Activated naive CD4-positive, alpha-beta T cell treated with anti-CD3 and anti-CD28 coated beads, Interleukin-2, amount 50 U/mL, for 72 hours (primary cell): ENCODE results near the gene EGFL7. TPM values are rescaled to one million over a fixed set of nuclear protein-coding genes. Genes with fewer than 3 reads are reported as not detected.

ENCODE experiments used
- ATAC-seq, 2 donors: fragments of 150-1000 bp; cut with Tn5 transposase; 2 replicates each; pipeline ENCODE4 v1.10.0; 2021; ENCODE audit warnings: mild to moderate bottlenecking in 2 of 2, moderate library complexity in 2 of 2
- DNase-seq, 2 donors: peaks; one replicate each; pipeline ENCODE4 v3.0.0; 2021 to 2022; ENCODE audit warnings: low spot score in 2 of 2
- H3K27ac Mint-ChIP-seq, 2 donors: one replicate each; pipeline ENCODE4 v1.8.0; 2022; ENCODE audit warnings: mild to moderate bottlenecking in 2 of 2, mixed read lengths in 2 of 2
- H3K36me3 Mint-ChIP-seq, 2 donors: one replicate each; pipeline ENCODE4 v1.8.0; 2022; ENCODE audit warnings: mixed read lengths in 2 of 2
- H3K9me3 Mint-ChIP-seq, 2 donors: one replicate each; pipeline ENCODE4 v1.8.0; 2022; ENCODE audit warnings: mixed read lengths in 2 of 2
- total RNA-seq, 2 donors: library from RNA; stranded (reverse); gene quantifications; one replicate each; pipeline ENCODE4 v1.2.3, GENCODE V29; 2022

EGFL7 gene
- 1 to 10 TPM in 1 of 2 donors, under 1 TPM in 1; 0.61 to 1.6 TPM for total RNA-seq

GRCh38 chr9:136662656-136663581 is at the start of gene EGFL7:
TSS of gene EGFL7 (plus strand) at chr9:136662916. CDS start at chr9:136668283, 5,367 bp downstream.
- no peaks in the 10 kb centered on the region for H3K9me3 Mint-ChIP-seq
- peaks cover 0 to 2% of the 10 kb centered on the region in 2 donors for H3K36me3 Mint-ChIP-seq
- H3K27ac Mint-ChIP-seq: no peak within 1 kb of the TSS
- ATAC-seq: no peak
- no peak for DNase-seq

GRCh38 chr9:136613824-136614371 is 48.8 kb upstream of the EGFL7 start:
- ATAC-seq (no peak), DNase-seq (no peak)
- Mint-ChIP-seq H3K9me3 (no peaks in the 10 kb centered on the region), H3K36me3 (no peaks in the 10 kb centered on the region), H3K27ac (no peak overlapping the region)

GRCh38 chr9:136614372-136614922 is 48.3 kb upstream of the EGFL7 start:
- no peak for DNase-seq
- Mint-ChIP-seq H3K36me3 (no peaks in the 10 kb centered on the region), H3K27ac (no peak overlapping the region), H3K9me3 (no peaks in the 10 kb centered on the region)
- ATAC-seq: no peak

- Mint-ChIP-seq H3K27ac (peak overlapping the region in 1 of 2 donors; percentile 60), H3K9me3 (no peaks in the 10 kb centered on the region), H3K36me3 (no peaks in the 10 kb centered on the region)
- no peak for ATAC-seq
- DNase-seq: no peak
Measured at GRCh38 chr9:136614967-136615623, 47.6 kb upstream of the EGFL7 start.

GRCh38 chr9:136615631-136616306 is 46.9 kb upstream of the EGFL7 start:
- Mint-ChIP-seq H3K9me3 (no peaks in the 10 kb centered on the region), H3K36me3 (no peaks in the 10 kb centered on the region), H3K27ac (peak overlapping the region in 1 of 2 donors; percentile 60)
- ATAC-seq: peak in 1 of 2 donors; percentile 90
- DNase-seq: no peak

GRCh38 chr9:136616307-136616635 is 46.4 kb upstream of the EGFL7 start:
- Mint-ChIP-seq H3K27ac (no peak overlapping the region), H3K9me3 (no peaks in the 10 kb centered on the region), H3K36me3 (no peaks in the 10 kb centered on the region)
- ATAC-seq: no peak
- no peak for DNase-seq

- Mint-ChIP-seq H3K9me3 (no peaks in the 10 kb centered on the region), H3K36me3 (no peaks in the 10 kb centered on the region), H3K27ac (peak overlapping the region in 1 of 2 donors; percentile 7)
- DNase-seq (no peak), ATAC-seq (no peak)
Measured at GRCh38 chr9:136616948-136617695, 45.6 kb upstream of the EGFL7 start.

GRCh38 chr9:136617746-136618579 is 44.8 kb upstream of the EGFL7 start:
- ATAC-seq (no peak), DNase-seq (no peak)
- Mint-ChIP-seq H3K27ac (peak overlapping the region in 1 of 2 donors; percentile 7), H3K36me3 (no peaks in the 10 kb centered on the region), H3K9me3 (no peaks in the 10 kb centered on the region)

- Mint-ChIP-seq H3K9me3 (no peaks in the 10 kb centered on the region), H3K27ac (no peak overlapping the region), H3K36me3 (no peaks in the 10 kb centered on the region)
- no peak for DNase-seq
- ATAC-seq: no peak
Measured at GRCh38 chr9:136618580-136619547, 43.9 kb upstream of the EGFL7 start.

GRCh38 chr9:136619742-136620440 is 42.8 kb upstream of the EGFL7 start:
- no peaks in the 10 kb centered on the region for H3K9me3 Mint-ChIP-seq
- H3K27ac Mint-ChIP-seq: no peak overlapping the region
- H3K36me3 Mint-ChIP-seq: no peaks in the 10 kb centered on the region
- ATAC-seq (peak; percentile 11 to 13), DNase-seq (no peak)

GRCh38 chr9:136620441-136621018 is 42.2 kb upstream of the EGFL7 start:
- no peak overlapping the region for H3K27ac Mint-ChIP-seq

GRCh38 chr9:136621019-136621733 is 41.5 kb upstream of the EGFL7 start:
- H3K9me3 Mint-ChIP-seq: no peaks in the 10 kb centered on the region
- DNase-seq: no peak
- ATAC-seq: no peak
- H3K27ac Mint-ChIP-seq: no peak overlapping the region
- no peaks in the 10 kb centered on the region for H3K36me3 Mint-ChIP-seq

More at GRCh38 chr9:136620441-136621018, 42.2 kb upstream of the EGFL7 start:
- ATAC-seq: no peak
- H3K9me3 Mint-ChIP-seq: no peaks in the 10 kb centered on the region
- no peaks in the 10 kb centered on the region for H3K36me3 Mint-ChIP-seq
- DNase-seq: no peak

- no peaks in the 10 kb centered on the region for H3K9me3 Mint-ChIP-seq
- DNase-seq (no peak), ATAC-seq (no peak)
- H3K36me3 Mint-ChIP-seq: no peaks in the 10 kb centered on the region
- no peak overlapping the region for H3K27ac Mint-ChIP-seq
Measured at GRCh38 chr9:136621734-136622093, 41.0 kb upstream of the EGFL7 start.
